GM08714 (cell line): ENCODE results near the gene BACH2.

Experiments
- H3K4me3 ChIP-seq: fragments of 200-500 bp; sonication (Bioruptor generic); 2 replicates; pipeline ENCODE4 v1.5.1; 2014; ENCODE audit warnings: mild to moderate bottlenecking, low read length, inconsistent platforms
- ZNF274 ChIP-seq: IDR thresholded peaks from 2 replicates; pipeline ENCODE4 v1.6.1; 2012; ENCODE audit warnings: mild to moderate bottlenecking, low read depth, low read length

BACH2 gene

GRCh38 chr6:90277302-90278011 lies 19.2 kb downstream of the BACH2 start:
- H3K4me3 ChIP-seq = no peak overlapping the region
- no peak for TF ChIP-seq ZNF274

GRCh38 chr6:90274451-90275030 lies 22.1 kb downstream of the BACH2 start:
- no peak overlapping the region for H3K4me3 ChIP-seq
- TF ChIP-seq ZNF274 = no peak

GRCh38 chr6:90273863-90274262 lies 22.8 kb downstream of the BACH2 start:
- no peak overlapping the region for H3K4me3 ChIP-seq
- TF ChIP-seq ZNF274 = no peak

GRCh38 chr6:90272895-90273294 lies 23.7 kb downstream of the BACH2 start:
- no peak overlapping the region for H3K4me3 ChIP-seq
- no peak for TF ChIP-seq ZNF274

- no peak for TF ChIP-seq ZNF274
Observed at GRCh38 chr6:90271831-90272230, 24.8 kb downstream of the BACH2 start.

GRCh38 chr6:90269334-90269733 lies 27.3 kb downstream of the BACH2 start:
- no peak overlapping the region for H3K4me3 ChIP-seq
- no peak for TF ChIP-seq ZNF274

More at GRCh38 chr6:90271831-90272230, 24.8 kb downstream of the BACH2 start:
- H3K4me3 ChIP-seq = no peak overlapping the region

- no peak for TF ChIP-seq ZNF274
- no peak overlapping the region for H3K4me3 ChIP-seq
Observed at GRCh38 chr6:90268178-90268577, 28.5 kb downstream of the BACH2 start.

GRCh38 chr6:90266905-90267621 lies 29.6 kb downstream of the BACH2 start:
- no peak overlapping the region for H3K4me3 ChIP-seq
- no peak for TF ChIP-seq ZNF274

- no peak overlapping the region for H3K4me3 ChIP-seq
Observed at GRCh38 chr6:90264561-90264960, 32.1 kb downstream of the BACH2 start.

GRCh38 chr6:90263633-90264032 lies 33.0 kb downstream of the BACH2 start:
- no peak overlapping the region for H3K4me3 ChIP-seq

More at GRCh38 chr6:90264561-90264960, 32.1 kb downstream of the BACH2 start:
- no peak for TF ChIP-seq ZNF274

GRCh38 chr6:90261801-90262200 lies 34.8 kb downstream of the BACH2 start:
- no peak for TF ChIP-seq ZNF274
- no peak overlapping the region for H3K4me3 ChIP-seq

More at GRCh38 chr6:90263633-90264032, 33.0 kb downstream of the BACH2 start:
- TF ChIP-seq ZNF274 = no peak

GRCh38 chr6:90257486-90257738 lies 39.2 kb downstream of the BACH2 start:
- no peak overlapping the region for H3K4me3 ChIP-seq
- TF ChIP-seq ZNF274 = no peak

- no peak for TF ChIP-seq ZNF274
- no peak overlapping the region for H3K4me3 ChIP-seq
Observed at GRCh38 chr6:90256698-90257485, 39.8 kb downstream of the BACH2 start.

- no peak for TF ChIP-seq ZNF274
- H3K4me3 ChIP-seq = no peak overlapping the region
Observed at GRCh38 chr6:90253631-90254030, 43.0 kb downstream of the BACH2 start.

- no peak overlapping the region for H3K4me3 ChIP-seq
- no peak for TF ChIP-seq ZNF274
Observed at GRCh38 chr6:90251295-90251992, 45.2 kb downstream of the BACH2 start.
